NCI-H2081 (cell line): ENCODE results near the gene RAPGEF4.

ENCODE experiments used
- DNase-seq, 2 experiments: peaks; one replicate each; lab custom pipeline; 2025; lab: John Stamatoyannopoulos, UW

The RAPGEF4 gene

GRCh38 chr2:172823261-172823850 is 87.7 kb downstream of the RAPGEF4 start:
- DNase-seq: no peak

- no peak for DNase-seq
Observed at GRCh38 chr2:172826522-172826921, 90.9 kb downstream of the RAPGEF4 start.

DNA sequence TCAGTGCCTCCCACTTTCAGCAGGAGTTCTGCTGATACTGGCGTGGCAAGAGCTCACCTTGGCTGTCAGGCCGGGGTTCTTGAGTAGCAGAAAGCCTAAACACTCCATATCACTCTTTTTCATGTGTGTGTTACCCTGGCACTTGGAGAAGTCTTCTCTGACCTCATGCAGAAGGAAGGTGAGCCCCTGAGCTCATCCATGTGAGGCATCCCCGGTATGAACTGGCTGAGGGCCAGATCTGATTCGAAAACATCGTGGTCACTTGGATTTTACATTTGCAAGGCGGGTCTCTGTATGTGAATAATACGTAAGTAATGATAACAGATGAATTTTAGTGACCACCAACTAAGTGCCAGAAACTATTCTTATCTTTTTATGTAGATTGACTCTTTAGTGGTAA is 93.6 kb downstream of the RAPGEF4 start:
- DNase-seq: no peak

DNA sequence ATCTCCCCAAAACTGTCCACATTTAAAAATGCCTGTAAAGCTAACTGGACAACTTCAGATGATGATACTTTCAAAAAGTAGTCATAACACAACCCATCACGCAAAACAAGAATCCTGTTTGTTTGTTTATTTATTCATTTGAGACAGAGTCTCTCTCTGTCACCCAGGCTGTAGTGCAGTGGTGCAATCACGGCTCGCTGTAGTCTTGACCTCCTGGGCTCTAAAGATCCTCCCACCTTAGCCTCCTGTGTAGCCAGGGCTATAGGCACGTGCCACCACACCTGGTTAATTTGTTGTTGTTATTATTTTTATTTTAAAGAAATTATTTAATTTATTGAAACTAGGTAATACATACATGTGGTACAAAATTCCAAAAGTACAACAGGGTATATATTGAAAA is 94.8 kb downstream of the RAPGEF4 start:
- DNase-seq: no peak

DNA sequence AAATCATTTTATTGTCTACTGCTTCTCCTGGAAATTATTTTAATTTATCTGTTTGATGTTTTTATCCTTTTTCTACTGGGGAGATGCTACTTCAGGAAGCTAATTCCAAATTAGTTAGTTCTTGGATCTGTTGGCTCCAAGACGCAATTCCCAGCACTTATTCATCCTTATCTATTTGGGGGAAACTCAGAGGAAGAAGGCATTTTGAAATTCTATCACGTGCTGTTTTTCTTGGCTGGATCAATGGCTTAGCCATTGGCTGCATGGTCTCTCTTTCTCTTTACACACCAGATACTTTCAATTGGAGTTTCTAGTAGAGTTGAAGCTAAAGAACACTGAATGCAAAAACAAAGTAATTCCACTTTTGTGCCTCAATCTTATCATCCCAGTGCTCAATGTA is 98.3 kb downstream of the RAPGEF4 start:
- no peak for DNase-seq

DNA sequence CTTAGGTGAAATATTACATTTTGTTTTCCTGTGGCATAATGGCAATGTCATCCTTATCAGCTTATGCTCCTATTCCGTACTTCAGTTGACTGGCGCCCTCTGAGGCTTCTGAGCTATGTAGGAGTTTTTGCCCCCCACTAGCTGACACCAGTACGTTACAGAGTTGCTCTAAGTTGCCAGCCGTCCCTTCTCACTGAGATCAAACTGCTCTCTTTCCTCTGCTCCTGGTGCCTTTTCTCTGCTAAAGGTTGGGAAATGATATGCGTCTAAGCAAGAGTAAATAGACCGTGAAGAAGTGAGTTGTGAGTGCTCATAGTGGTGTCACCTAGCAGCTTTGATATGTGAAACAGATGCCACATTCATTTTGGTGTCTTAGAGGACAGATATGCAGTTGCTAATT is 99.2 kb downstream of the RAPGEF4 start:
- DNase-seq: no peak

- peak; percentile 18 to 66 for DNase-seq
Observed at GRCh38 chr2:172836347-172836821, 100.7 kb downstream of the RAPGEF4 start.

- no peak for DNase-seq
Observed at GRCh38 chr2:172836827-172837226, 101.2 kb downstream of the RAPGEF4 start.

GRCh38 chr2:172839446-172839845 is 103.8 kb downstream of the RAPGEF4 start:
- no peak for DNase-seq

- no peak for DNase-seq
Observed at GRCh38 chr2:172842511-172843265, 107.0 kb downstream of the RAPGEF4 start.

- DNase-seq: no peak
Observed at GRCh38 chr2:172843266-172843582, 107.6 kb downstream of the RAPGEF4 start.

GRCh38 chr2:172843902-172844715 is 108.5 kb downstream of the RAPGEF4 start:
- DNase-seq: peak in 1 of 2 experiments; percentile 26

- DNase-seq: peak in 1 of 2 experiments; percentile 26
Observed at GRCh38 chr2:172845028-172845630, 109.5 kb downstream of the RAPGEF4 start.

DNA sequence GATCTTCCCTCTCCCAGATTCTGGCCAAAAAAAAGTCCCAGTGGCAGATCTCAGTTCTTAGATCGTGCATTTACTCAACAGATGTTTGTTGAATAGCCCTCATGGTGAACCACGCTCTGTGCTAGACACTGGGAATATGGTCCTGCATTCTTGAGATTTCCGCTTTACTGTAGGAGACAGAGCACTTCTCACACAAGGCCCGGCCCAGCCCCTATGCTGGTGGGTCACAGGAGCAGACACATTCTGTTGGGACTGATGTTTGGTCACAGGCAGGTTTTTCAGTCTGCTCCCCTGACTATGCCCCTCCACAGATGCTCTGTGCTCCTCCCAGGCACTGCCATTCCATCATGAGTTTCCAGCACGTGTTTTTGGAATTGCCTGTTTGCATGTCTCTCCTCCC is 110.9 kb downstream of the RAPGEF4 start:
- no peak for DNase-seq

- no peak for DNase-seq
Observed at GRCh38 chr2:172847188-172847587, 111.5 kb downstream of the RAPGEF4 start.

GRCh38 chr2:172848519-172848918 is 112.9 kb downstream of the RAPGEF4 start:
- DNase-seq: no peak

- no peak for DNase-seq
Observed at GRCh38 chr2:172849519-172850217, 114.0 kb downstream of the RAPGEF4 start.

GRCh38 chr2:172855588-172855987 is 119.9 kb downstream of the RAPGEF4 start:
- DNase-seq: no peak

- DNase-seq: no peak
Observed at GRCh38 chr2:172856606-172857005, 121.0 kb downstream of the RAPGEF4 start.

DNA sequence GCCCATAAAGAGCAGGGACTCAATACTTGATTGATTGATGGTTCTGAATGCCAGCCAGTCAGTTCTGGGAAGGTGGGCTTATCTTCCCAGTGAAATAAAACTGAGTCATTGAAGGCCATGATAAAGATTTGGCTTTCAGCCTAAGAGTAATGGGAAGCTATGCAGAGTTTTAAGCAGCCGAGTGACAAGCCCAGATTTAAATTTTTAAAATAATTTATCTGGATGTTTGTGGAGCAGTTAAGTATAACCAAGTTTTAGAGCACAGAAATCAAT is 122.8 kb downstream of the RAPGEF4 start:
- DNase-seq: no peak

DNA sequence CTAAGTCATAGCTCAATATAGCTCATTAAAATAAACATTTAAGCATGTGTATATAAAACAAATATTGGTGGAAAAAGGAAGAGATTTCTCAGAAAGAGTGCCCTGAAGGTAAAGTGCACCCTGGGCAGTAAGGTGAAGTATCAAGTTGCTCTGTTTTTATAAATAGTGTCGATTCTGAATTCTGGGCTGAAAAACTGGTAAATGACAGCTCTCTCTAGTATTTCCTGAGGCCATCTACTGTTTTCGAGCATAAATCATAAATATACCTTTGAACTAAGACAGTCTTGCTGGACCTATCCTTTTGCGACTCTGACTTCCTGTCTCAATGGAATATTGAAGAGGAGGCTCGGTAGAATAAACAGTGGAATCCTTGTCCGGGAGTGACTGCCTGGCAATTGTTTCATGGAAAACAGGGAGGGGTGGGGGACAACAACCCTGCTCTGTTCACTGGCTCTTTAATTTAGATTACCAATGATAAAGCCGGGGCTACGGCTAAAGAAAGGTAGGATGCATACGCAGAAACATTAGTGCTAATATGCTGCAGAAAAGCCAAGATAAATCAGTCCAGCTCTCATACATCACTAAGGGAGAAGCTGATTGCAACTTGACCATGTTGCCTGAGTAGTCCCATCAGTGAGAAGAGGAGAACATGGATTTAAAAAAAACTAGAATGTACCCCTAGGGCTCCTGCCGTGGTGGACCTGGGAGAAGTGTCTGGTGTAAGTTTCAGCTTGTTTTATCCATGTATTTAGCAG is 124.1 kb downstream of the RAPGEF4 start:
- DNase-seq: peak in 1 of 2 experiments; percentile 68
